NCI-H2107 (cell line): ENCODE measurements around the gene KIF16B.

Experiments used
- DNase-seq: peaks from one replicate; lab custom pipeline; 2025; lab: John Stamatoyannopoulos, UW

The KIF16B gene

GRCh38 chr20:16394784-16395183 lies 178.5 kb downstream of the KIF16B start:
- no peak for DNase-seq

- DNase-seq = no peak
Observed at GRCh38 chr20:16393836-16394235, 179.4 kb downstream of the KIF16B start.

DNA sequence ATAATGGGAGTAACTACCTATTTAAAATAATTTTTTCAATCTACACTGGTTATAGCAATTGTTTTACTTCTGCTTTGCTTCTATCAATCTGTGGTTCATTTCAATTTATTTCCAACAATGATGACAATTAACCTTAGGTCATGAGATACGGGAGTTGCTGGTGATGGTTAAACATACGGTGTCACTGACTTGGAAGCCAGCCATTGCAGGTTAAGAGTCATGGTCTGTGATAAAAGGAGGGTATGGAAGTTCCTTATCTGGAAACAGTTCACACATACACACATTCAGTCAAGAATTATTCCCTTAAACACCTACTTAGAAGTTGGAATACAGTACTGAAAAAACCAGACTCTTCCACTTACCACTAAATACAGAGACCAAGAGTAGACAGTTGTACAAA lies 180.0 kb downstream of the KIF16B start:
- DNase-seq = no peak

- no peak for DNase-seq
Observed at GRCh38 chr20:16392346-16392745, 180.9 kb downstream of the KIF16B start.

GRCh38 chr20:16390991-16391390 lies 182.3 kb downstream of the KIF16B start:
- DNase-seq = no peak

- DNase-seq = no peak
Observed at GRCh38 chr20:16388731-16389130, 184.5 kb downstream of the KIF16B start.

DNA sequence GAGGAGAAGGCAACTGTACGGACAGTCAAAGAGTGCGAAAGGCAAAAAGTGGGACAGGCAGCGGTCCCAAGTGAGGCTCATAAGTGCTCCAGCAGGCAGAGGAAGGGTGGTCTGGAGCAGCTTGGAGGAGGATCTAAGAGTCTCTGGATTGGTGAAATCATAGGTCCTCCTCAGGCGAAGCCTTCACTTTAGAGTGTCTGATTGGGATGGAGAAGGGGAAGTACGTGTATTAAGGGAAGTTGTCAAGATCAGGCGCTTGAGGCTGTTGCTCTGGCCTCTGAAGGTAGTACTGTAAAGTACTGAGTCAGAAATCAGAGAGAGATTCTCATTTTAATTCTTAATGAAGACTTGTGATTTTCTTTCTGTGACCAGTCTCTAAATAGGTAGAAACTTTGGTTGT lies 185.6 kb downstream of the KIF16B start:
- DNase-seq = no peak

DNA sequence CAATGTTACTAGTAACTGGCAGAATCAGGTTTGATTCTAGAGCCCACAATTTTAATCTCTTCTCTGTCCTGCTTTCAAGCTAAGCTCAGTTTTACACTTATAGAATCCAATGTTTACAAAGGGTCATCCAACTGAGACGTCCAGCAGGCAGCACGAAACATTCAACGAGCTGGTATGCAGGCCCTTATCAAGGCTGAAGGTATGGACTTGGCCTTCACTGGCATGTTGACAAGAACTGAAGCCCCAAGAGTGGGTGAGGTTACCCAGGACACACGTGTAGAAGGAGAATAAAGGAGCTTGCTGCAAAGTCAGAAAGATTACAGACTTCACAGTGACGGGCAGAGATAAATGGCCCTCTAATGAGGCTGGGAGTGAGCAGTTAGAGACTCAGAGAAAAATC lies 187.4 kb downstream of the KIF16B start:
- DNase-seq = no peak

GRCh38 chr20:16385462-16385861 lies 187.8 kb downstream of the KIF16B start:
- DNase-seq = no peak

DNA sequence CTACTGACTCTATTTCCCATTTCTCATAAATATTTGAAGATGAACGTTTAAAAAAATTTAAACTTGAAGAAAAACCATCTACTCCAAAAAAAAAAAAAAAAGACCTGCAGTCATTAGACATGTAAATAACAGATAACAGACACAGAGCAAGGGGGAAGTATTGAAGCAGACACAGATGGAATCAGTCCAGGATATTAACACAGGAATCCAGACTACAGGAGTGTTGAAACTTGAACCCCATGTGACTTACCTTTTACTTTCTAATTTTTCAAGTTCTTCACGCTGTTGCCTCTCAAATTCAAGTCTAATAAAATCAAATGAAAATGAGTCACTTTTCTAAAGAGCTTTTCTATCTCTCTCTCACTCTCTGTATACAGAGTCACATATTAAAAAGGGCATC lies 191.8 kb downstream of the KIF16B start:
- DNase-seq = no peak

DNA sequence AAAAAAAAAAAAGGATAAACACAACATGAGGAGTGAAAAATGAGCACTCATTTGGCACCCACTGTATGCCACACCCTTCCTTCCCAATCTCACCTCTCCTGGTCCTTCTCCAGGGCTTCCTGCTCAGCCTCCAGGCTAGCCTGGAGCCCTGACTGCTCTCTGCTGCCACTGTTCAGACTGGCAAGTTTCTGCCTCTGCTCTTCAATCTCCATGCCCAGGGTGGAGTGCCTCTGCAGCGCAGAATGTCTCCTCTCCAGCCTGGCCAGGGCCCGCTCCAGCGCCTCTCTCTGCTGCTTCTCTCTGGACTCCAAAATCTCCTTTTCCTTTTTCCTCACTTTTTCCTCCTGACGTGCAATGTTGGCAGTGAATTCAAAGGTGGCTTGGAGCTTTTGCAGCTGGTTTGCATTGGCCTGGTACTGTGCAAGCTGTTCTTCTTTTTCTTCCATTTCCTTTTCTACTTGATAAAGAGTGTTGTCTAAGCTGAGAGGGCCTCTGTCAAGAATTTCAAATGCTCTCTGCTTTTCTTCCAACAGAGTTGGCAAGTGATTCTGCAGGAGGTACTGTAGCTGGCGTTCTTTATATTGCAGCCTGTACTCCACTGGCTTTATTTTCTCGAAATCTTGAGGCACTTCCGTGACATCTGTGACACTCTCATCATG lies 194.4 kb downstream of the KIF16B start:
- DNase-seq = no peak

GRCh38 chr20:16378122-16378521 lies 195.1 kb downstream of the KIF16B start:
- DNase-seq = no peak

GRCh38 chr20:16369441-16369840 lies 203.8 kb downstream of the KIF16B start:
- no peak for DNase-seq

GRCh38 chr20:16368645-16369292 lies 204.5 kb downstream of the KIF16B start:
- no peak for DNase-seq

DNA sequence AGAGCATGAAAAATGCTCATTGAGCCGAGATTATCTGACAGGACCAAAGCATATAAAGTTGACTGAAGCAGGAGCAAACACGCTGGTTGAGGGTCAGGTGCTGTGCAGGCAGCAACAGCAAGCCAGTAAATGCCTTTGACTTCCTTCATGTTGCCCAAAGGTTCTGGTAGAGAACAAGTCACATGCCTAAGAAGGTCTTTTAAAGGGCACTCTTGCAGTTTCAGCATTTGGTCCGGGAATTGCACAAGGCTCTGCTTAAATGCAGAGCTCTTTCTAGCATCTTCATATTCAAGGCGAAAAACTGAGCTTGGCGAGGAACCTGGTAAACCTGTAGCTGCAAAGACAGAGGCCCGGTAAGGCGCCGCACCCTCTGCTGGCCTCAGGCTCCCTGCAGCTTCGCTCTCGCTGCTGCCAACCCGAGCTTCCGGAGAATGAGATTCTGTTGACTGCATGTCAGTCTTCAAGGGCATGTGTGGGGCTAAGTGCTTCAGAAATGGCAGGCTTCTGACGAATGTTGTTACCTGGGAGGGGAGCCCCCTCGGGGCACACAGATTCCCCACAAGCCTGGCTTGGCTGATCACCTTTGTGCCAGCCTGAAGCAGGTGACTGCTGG lies 205.2 kb downstream of the KIF16B start:
- DNase-seq = no peak

DNA sequence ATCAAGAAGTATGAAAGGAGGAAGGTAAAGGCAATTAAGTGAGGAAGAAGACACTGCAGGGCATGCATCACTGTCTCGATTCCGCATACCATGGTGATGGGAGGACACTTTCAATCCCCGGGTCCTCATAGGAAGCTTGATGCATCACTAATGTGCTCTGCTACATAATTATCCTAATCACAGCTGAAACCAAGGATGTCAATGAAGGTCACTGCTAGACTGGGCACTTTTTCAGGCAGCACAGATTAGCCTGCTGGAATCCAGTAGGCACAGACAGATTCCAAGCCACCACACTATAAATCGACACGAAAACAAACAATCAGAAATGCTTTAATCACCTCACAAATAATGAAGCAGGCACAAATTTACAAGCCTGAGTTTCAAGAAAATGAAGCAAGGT lies 206.7 kb downstream of the KIF16B start:
- DNase-seq = no peak

DNA sequence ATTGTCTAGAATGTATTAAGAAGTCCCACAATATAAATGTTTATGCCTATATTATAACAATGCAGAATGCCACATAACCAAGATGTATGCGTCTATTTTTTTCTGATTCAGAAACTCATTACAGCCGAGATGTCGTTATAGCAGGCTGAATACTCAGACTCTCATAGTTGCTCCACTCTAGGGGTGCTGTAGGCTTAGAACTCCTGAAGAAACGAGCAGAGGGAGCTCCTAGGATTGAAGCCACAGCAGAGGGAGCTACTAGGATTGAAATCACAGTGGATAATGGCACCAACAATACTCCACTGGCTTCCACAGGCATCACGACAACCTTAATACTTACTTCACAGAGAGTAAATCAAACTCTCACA lies 208.9 kb downstream of the KIF16B start:
- no peak for DNase-seq

DNA sequence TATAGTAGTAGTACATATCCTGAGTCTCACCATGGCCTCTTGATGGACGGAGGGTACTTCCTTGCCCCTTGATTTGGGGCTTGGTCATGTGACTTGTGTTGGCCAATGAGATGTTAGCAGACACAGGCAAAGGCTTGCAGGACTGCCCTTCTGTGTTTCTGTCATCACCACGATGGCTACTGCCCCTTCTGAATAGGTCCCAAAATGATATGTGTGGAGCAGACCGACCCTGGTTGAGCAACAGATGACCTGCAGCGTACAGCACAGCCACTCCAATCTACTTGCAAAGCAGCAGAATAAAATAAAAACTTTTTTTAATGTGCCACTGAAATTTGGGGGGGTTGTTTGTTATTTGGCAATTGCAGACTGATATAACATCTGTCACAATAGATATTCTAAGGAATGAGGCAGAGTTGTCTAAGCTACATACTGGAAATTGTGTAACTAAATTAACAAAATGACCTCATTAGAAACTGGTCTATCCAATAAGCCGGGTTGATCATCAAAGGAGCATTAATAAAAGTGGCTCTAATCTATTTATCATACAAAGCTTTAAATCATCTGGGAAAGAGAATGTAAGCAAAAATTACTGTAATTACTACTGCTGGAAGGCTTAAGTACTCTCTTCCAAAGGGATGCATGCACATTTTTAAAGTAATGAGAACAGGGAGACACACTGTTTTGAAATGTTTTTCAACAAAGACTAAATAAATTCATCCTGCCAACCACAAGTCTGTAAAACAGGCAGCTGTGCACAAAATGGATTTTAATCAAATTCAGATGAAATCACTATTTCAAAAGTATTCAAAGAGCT lies 209.5 kb downstream of the KIF16B start:
- no peak for DNase-seq

DNA sequence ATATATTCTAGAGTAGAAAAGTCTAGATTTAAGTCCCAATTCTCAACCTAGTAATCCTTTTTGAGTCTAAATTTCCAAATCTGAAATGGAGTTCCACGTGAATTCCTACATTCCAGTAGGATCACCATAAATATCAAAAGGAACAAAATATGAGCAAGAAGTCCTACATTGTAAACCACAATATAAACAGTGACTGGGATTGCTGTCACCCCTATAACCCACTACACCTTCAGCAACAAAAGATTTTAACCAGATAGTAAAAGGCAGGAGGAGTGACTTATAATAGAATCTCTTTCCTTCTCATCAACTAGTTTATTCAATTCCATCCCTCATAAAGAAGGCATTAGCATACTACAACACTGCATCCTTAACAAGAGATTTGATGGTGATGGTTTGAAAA lies 210.6 kb downstream of the KIF16B start:
- DNase-seq = no peak

GRCh38 chr20:16360668-16361067 lies 212.6 kb downstream of the KIF16B start:
- DNase-seq = no peak

DNA sequence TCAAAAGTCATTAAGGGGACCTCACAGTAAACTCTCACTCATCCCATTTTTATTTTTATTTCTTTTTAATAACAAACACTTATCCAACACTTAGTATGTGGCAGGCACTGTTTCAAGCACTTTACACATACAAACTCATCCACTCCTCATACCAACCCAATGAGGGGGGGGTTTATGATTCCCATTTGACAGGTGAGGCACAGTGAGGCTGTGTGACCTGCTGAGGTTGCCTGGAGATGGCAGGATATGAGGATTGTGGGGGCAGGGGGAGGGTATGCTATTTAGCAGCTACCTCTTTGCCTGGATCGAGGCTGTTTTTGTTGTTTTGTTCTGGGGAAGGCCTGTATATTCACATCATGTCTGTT lies 219.8 kb downstream of the KIF16B start:
- DNase-seq = no peak

DNA sequence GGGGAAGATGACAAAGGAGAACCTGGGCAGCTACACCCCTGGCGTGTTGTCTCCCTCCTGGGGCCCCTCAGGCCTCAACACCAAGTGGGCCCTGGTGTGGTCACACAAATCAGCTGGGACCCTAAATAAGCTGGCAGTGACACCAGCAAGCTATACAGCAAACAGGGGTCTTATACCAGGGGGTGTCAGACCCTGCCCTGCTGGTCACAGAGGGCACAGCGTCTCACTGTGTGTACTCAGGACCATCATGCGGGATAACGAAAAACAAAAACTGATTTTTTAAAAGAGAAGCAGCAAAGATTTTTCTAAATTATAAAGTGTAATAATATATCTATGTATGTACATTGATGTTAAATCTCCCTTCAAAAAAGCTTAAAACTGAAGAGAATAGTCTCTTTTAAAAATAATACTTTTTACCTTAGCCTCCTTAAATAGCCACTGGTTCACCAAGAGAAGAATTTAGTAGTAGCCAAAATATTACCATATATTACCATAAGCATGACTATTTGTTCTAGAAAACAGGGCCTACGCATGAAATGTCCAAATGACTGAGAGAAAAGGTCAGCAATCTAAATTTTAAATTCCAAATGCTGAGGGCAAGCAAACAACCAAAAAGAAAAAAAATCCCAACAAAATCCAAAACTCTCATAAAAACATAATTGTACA lies 220.4 kb downstream of the KIF16B start:
- DNase-seq = no peak
